Fibroblast of pulmonary artery (primary cell): Measurements from ENCODE around the gene CRB2.

Source experiments
- DNase-seq: peaks from one replicate; pipeline ENCODE4 v3.0.0-alpha.2; 2010; ENCODE audit warnings: low read depth
- H3K4me3 ChIP-seq: replicated peaks from 2 replicates; pipeline ENCODE4 v1.5.1; 2011; ENCODE audit warnings: low read depth, mild to moderate bottlenecking, control low read depth, low read length, moderate library complexity
- CTCF ChIP-seq: IDR thresholded peaks from 2 replicates; pipeline ENCODE4 v1.5.1; 2011; ENCODE audit warnings: mild to moderate bottlenecking, control low read depth, low read length, inconsistent platforms; ENCODE audit errors: missing control alignments

Gene CRB2

GRCh38 chr9:123342247-123342646 lies 13.8 kb upstream of the CRB2 start:
- DNase-seq, result no peak
- TF ChIP-seq CTCF, result no peak
- no peak overlapping the region for H3K4me3 ChIP-seq

GRCh38 chr9:123343443-123344191 lies 12.4 kb upstream of the CRB2 start:
- H3K4me3 ChIP-seq, result no peak overlapping the region
- no peak for DNase-seq
- no peak for TF ChIP-seq CTCF

GRCh38 chr9:123344192-123344949 lies 11.6 kb upstream of the CRB2 start:
- no peak for TF ChIP-seq CTCF
- DNase-seq, result no peak
- no peak overlapping the region for H3K4me3 ChIP-seq

- no peak overlapping the region for H3K4me3 ChIP-seq
- no peak for DNase-seq
These were observed 10.4 kb upstream of the CRB2 start for GRCh38 chr9:123345567-123345955.

GRCh38 chr9:123346026-123346425 lies 10.0 kb upstream of the CRB2 start:
- no peak for DNase-seq
- no peak for TF ChIP-seq CTCF
- no peak overlapping the region for H3K4me3 ChIP-seq

More at GRCh38 chr9:123345567-123345955, 10.4 kb upstream of the CRB2 start:
- no peak for TF ChIP-seq CTCF

- no peak for TF ChIP-seq CTCF
- no peak overlapping the region for H3K4me3 ChIP-seq
- DNase-seq, result no peak
These were observed 9.2 kb upstream of the CRB2 start for GRCh38 chr9:123346826-123347225.
